Measurements from ENCODE around the gene HBP1.

DNA sequence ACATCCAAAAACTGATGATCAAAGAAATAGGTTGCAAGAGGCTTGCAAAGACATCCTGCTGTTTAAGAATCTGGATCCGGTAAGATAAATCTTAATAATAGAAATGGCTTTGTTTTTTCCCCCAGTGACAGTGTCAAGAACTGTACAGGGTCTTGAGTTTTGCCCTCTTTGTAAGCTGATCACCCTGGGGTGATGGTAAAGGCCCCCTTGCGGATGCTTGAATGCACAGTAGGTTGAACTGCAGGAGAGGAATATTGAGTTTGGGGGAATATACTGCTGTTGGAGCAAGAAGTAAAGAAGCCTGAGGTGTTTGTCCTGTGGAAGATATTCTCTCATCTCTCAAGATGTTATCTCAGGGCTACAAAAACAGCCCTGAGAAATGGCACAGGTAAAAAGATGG lies 40.6 kb upstream of the HBP1 start:
- TF ChIP-seq POLR2A (IDR thresholded peaks at IDR 0.05): no peak
- TF ChIP-seq, protein P1, sequence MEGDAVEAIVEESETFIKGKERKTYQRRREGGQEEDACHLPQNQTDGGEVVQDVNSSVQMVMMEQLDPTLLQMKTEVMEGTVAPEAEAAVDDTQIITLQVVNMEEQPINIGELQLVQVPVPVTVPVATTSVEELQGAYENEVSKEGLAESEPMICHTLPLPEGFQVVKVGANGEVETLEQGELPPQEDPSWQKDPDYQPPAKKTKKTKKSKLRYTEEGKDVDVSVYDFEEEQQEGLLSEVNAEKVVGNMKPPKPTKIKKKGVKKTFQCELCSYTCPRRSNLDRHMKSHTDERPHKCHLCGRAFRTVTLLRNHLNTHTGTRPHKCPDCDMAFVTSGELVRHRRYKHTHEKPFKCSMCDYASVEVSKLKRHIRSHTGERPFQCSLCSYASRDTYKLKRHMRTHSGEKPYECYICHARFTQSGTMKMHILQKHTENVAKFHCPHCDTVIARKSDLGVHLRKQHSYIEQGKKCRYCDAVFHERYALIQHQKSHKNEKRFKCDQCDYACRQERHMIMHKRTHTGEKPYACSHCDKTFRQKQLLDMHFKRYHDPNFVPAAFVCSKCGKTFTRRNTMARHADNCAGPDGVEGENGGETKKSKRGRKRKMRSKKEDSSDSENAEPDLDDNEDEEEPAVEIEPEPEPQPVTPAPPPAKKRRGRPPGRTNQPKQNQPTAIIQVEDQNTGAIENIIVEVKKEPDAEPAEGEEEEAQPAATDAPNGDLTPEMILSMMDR (IDR thresholded peaks at IDR 0.05): no peak

Measured in heart left ventricle (tissue), 13 donors.